ENCODE data around the gene JARID2. TPM values are rescaled to one million over a fixed set of nuclear protein-coding genes. Genes with fewer than 3 reads are reported as not detected.

Gene JARID2
- total and polyA plus RNA-seq, 2 of the 13 experiments (the other 11 are each of a cell fraction or from before 2014, with no cell fraction given) = 7.5 to 10.3 TPM

GRCh38 chr6:15248451-15249370 is 2.8 kb downstream of the JARID2 start:
- intact Hi-C loops (cut with micrococcal nuclease; ENCODE audit: unreplicated experiment) (loop anchor here (2.0 to 10.0 kb wide), 6 partner anchors 18 to 1034 kb away; no protein-coding TSS in a partner anchor), in situ Hi-C loops (cut with HindIII; ENCODE audit: extremely low pct_ligation_motif_present, low pct_unique_long_range_greater_than_20kb) (loop anchor here (25.0 kb wide), 1 partner anchor 1036 kb away; no protein-coding TSS in a partner anchor)
- Histone ChIP-seq H3K4me2 (ENCODE audit: low read depth, low read length) (peak overlapping the region; percentile 91), H3K9ac (ENCODE audit: insufficient read depth, low read depth, low read length) (peak overlapping the region; percentile 58), H3K79me2 (ENCODE audit: insufficient read depth, low read length) (peaks cover 67% of the 10 kb centered on the region), H2AFZ (ENCODE audit: low read length) (no peak overlapping the region), H3K27me3 (ENCODE audit: control insufficient read depth in 1 of 2, insufficient read depth in 2 of 2, low read length in 2 of 2) (peaks cover 0 to 7% of the 10 kb centered on the region in 2 experiments; a peak in 3 of 5 replicates), H3K36me3 (replicated peaks in 1 of 2; ENCODE audit: control insufficient read depth in 1 of 2, insufficient read depth in 2 of 2, low read length in 2 of 2) (no peaks in the 10 kb centered on the region), H3K4me3 (replicated peaks in 1 of 3; ENCODE audit: insufficient read depth in 1 of 3, low read depth in 2 of 3, low read length in 3 of 3) (peak overlapping the region; percentile 62 to 94 (median 77)), H3K4me1 (ENCODE audit: insufficient read depth, low read length) (peaks cover 45% of the 10 kb centered on the region), H4K20me1 (ENCODE audit: insufficient read depth, low read length) (peaks cover 7% of the 10 kb centered on the region; the same call in 1 of the 2 replicates), H3K9me3 (ENCODE audit: low read length) (no peaks in the 10 kb centered on the region), H3K27ac (ENCODE audit: extremely low read length, insufficient read depth, low read length) (peak overlapping the region; percentile 73)
- WGBS (ENCODE audit: low lambda C conversion rate) = 2% methylated on average over 54 of the region's 83 CpGs
- ChIA-PET CTCF (ENCODE audit: low intra/inter-chr PET ratio, low total read pairs) (interaction anchor here (1.2 kb wide), 1 partner anchor 192 kb away, joined by 4 read pairs; no protein-coding TSS in a partner anchor), POLR2A (interaction anchor here (0.7 to 3.7 kb wide), 3 partner anchors 17 to 30 kb away, joined by 4 to 18 read pairs (median 6); no protein-coding TSS in a partner anchor)
- FAIRE-seq (no peak), DNase-seq (ENCODE audit: low spot score) (peak; percentile 93), ATAC-seq (peak; percentile 19)
- BruUV-seq (replicated peaks) = no TSS peak
- TF ChIP-seq ELK4 (CRISPR knock-in tag; IDR thresholded peaks at IDR 0.05; ENCODE audit: borderline replicate concordance) (no peak), GZF1 (CRISPR knock-in tag; IDR thresholded peaks at IDR 0.05) (peak; percentile 46; the same call in 1 of the 2 replicates), JDP2 (CRISPR knock-in tag; IDR thresholded peaks at IDR 0.05; ENCODE audit: borderline replicate concordance) (no peak; the same call in 1 of the 2 replicates), ZNF33B (CRISPR knock-in tag; IDR thresholded peaks at IDR 0.05) (no peak), FIP1L1 (IDR thresholded peaks at IDR 0.05; ENCODE audit: borderline replicate concordance, insufficient read depth, low read depth, low read length) (no peak), HOXA5 (CRISPR knock-in tag; IDR thresholded peaks at IDR 0.05) (no peak), SNAI1 (CRISPR knock-in tag; IDR thresholded peaks at IDR 0.05; ENCODE audit: borderline replicate concordance) (no peak), ZNF484 (CRISPR knock-in tag; IDR thresholded peaks at IDR 0.05; ENCODE audit: borderline replicate concordance, low read depth) (no peak), ZFY (CRISPR knock-in tag; IDR thresholded peaks at IDR 0.05) (peak; percentile 64), ZNF432 (CRISPR knock-in tag; IDR thresholded peaks at IDR 0.05; ENCODE audit: borderline replicate concordance) (no peak), REPIN1 (CRISPR knock-in tag; IDR thresholded peaks at IDR 0.05; ENCODE audit: borderline replicate concordance, low read depth) (0 out of 2 replicates have a peak, but pooled peaks have one; percentile 25), ZNF329 (CRISPR knock-in tag; IDR thresholded peaks at IDR 0.05; ENCODE audit: low read depth) (no peak)
- TF ChIP-seq, protein P1, sequence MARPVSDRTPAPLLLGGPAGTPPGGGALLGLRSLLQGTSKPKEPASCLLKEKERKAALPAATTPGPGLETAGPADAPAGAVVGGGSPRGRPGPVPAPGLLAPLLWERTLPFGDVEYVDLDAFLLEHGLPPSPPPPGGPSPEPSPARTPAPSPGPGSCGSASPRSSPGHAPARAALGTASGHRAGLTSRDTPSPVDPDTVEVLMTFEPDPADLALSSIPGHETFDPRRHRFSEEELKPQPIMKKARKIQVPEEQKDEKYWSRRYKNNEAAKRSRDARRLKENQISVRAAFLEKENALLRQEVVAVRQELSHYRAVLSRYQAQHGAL (CRISPR knock-in tag; IDR thresholded peaks at IDR 0.05; ENCODE audit: not compliant biosample characterization) = no peak
- TF ChIP-seq, protein P2, sequence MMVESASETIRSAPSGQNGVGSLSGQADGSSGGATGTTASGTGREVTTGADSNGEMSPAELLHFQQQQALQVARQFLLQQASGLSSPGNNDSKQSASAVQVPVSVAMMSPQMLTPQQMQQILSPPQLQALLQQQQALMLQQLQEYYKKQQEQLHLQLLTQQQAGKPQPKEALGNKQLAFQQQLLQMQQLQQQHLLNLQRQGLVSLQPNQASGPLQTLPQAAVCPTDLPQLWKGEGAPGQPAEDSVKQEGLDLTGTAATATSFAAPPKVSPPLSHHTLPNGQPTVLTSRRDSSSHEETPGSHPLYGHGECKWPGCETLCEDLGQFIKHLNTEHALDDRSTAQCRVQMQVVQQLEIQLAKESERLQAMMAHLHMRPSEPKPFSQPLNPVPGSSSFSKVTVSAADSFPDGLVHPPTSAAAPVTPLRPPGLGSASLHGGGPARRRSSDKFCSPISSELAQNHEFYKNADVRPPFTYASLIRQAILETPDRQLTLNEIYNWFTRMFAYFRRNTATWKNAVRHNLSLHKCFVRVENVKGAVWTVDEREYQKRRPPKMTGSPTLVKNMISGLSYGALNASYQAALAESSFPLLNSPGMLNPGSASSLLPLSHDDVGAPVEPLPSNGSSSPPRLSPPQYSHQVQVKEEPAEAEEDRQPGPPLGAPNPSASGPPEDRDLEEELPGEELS (CRISPR knock-in tag; IDR thresholded peaks at IDR 0.05) = no peak
- TF ChIP-seq, protein P3, sequence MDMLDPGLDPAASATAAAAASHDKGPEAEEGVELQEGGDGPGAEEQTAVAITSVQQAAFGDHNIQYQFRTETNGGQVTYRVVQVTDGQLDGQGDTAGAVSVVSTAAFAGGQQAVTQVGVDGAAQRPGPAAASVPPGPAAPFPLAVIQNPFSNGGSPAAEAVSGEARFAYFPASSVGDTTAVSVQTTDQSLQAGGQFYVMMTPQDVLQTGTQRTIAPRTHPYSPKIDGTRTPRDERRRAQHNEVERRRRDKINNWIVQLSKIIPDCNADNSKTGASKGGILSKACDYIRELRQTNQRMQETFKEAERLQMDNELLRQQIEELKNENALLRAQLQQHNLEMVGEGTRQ (IDR thresholded peaks at IDR 0.05; ENCODE audit: low read depth, low read length) = no peak
- TF ChIP-seq, protein P3 (CRISPR knock-in tag; IDR thresholded peaks at IDR 0.05; ENCODE audit: borderline replicate concordance) = no peak

Data from HepG2 (cell line).